Tibial artery (tissue), 4 donors: ENCODE measurements around the gene KCTD1.
A peak's percentile ranks its signal among the peaks of the same experiment; 100 is the strongest.

ENCODE experiments used
- DNase-seq, 2 donors: peaks; one replicate each; pipeline ENCODE4 v3.0.0-alpha.2; 2019
- H3K27ac ChIP-seq, 2 donors: fragments of 200-600 bp; sonication (generic) in 1 of 2; 1 replicate in 1 of 2; 2 replicates in 1 of 2; pipeline ENCODE4 v1.5.1; 2018 to 2019; ENCODE audit warnings: mild to moderate bottlenecking in 1 of 2
- H3K27me3 ChIP-seq, 2 donors: fragments of 200-600 bp; sonication (generic) in 1 of 2; one replicate each; pipeline versions ENCODE4 v1.5.1 to v1.6.0; 2016 to 2019
- H3K36me3 ChIP-seq, 3 donors: fragments of 200-600 bp; sonication (generic) in 2 of 3; one replicate each; pipeline ENCODE4 v1.5.1; 2016 to 2019; ENCODE audit warnings: mild to moderate bottlenecking in 2 of 3
- H3K4me1 ChIP-seq, 4 donors: fragments of 200-600 bp; sonication (generic) in 2 of 4; 1 replicate in 3 of 4; 2 replicates in 1 of 4; pipeline ENCODE4 v1.5.1; 2016 to 2019
- H3K4me3 ChIP-seq, 2 donors: fragments of 200-600 bp; sonication (generic) in 1 of 2; 1 replicate in 1 of 2; 2 replicates in 1 of 2; pipeline ENCODE4 v1.5.1; 2018 to 2019; ENCODE audit warnings: mild to moderate bottlenecking in 2 of 2
- H3K9me3 ChIP-seq, 3 donors: fragments of 200-600 bp; sonication (generic) in 1 of 3; one replicate each; pipeline ENCODE4 v1.5.1; 2016 to 2019
- intact Hi-C: fragments of 100-400 bp; cut with DNase I; formaldehyde crosslinking; loops from one replicate; pipeline ENCODE4 v1.15.0; 2023; ENCODE audit warnings: low total_unique reads
- TF ChIP-seq, protein P1 (sequence below), 2 experiments: fragments of 200-600 bp in 1 of 2; fragments of 450-650 bp in 1 of 2; IDR thresholded peaks; one replicate each; pipeline ENCODE4 v1.5.1; 2017 to 2019; ENCODE audit warnings: antibody characterized with exemption in 2 of 2, mild to moderate bottlenecking in 1 of 2, moderate library complexity in 1 of 2

The KCTD1 gene

DNA sequence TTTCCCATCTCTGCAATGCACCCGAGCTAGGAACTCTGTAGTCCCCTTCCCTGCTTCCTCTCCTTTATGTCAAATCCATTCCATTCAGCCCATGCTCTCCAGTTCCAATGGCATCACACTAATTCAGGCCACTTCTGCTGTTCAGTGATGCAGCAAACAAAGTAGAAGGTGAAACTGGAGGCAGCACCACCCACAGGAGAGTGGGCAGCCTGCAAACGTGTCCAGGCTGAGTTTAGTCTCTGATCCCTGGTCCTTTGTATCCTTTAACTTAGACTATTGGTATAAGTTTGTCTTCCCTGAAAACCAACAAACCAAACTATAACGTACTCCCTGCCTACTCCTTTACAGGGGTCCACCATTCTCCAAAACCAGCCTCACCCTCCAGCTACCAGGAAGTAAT is 14.7 kb upstream of the KCTD1 start:
- no peak for DNase-seq
- Histone ChIP-seq H3K4me1 (no peaks in the 10 kb centered on the region), H3K9me3 (no peaks in the 10 kb centered on the region), H3K4me3 (no peak overlapping the region), H3K27ac (no peak overlapping the region), H3K36me3 (no peaks in the 10 kb centered on the region), H3K27me3 (no peaks in the 10 kb centered on the region)
- intact Hi-C loops, result no loop called here
- TF ChIP-seq, protein P1, sequence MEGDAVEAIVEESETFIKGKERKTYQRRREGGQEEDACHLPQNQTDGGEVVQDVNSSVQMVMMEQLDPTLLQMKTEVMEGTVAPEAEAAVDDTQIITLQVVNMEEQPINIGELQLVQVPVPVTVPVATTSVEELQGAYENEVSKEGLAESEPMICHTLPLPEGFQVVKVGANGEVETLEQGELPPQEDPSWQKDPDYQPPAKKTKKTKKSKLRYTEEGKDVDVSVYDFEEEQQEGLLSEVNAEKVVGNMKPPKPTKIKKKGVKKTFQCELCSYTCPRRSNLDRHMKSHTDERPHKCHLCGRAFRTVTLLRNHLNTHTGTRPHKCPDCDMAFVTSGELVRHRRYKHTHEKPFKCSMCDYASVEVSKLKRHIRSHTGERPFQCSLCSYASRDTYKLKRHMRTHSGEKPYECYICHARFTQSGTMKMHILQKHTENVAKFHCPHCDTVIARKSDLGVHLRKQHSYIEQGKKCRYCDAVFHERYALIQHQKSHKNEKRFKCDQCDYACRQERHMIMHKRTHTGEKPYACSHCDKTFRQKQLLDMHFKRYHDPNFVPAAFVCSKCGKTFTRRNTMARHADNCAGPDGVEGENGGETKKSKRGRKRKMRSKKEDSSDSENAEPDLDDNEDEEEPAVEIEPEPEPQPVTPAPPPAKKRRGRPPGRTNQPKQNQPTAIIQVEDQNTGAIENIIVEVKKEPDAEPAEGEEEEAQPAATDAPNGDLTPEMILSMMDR (IDR thresholded peaks at IDR 0.05), result no peak

DNA sequence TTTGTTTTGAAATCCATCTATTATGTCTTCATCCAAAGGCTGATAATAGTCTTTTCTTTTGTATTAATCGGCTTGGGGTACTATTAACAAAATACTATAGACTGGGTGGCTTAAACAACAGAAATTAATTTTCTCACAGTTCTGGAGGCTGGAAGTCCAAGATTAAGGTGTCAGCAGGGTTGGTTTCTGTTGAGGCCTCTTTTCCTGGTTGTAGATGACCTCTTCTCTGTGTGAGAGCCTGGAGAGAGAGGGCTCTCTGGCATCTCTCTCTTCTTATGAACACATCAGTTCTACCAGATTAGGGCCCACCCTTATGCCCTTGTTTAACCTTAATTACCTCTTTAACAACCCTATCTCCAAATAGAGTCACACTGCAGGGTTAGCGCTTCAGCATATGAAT is 14.2 kb upstream of the KCTD1 start:
- H3K36me3 ChIP-seq, result no peaks in the 10 kb centered on the region
- H3K27ac ChIP-seq, result no peak overlapping the region
- no peak overlapping the region for H3K4me3 ChIP-seq
- peaks cover 0 to 2% (median 0%) of the 10 kb centered on the region in 4 donors for H3K4me1 ChIP-seq
- TF ChIP-seq, protein P1 (IDR thresholded peaks at IDR 0.05), result no peak
- intact Hi-C loops, result no loop called here
- H3K9me3 ChIP-seq, result no peaks in the 10 kb centered on the region
- no peaks in the 10 kb centered on the region for H3K27me3 ChIP-seq
- DNase-seq, result no peak

DNA sequence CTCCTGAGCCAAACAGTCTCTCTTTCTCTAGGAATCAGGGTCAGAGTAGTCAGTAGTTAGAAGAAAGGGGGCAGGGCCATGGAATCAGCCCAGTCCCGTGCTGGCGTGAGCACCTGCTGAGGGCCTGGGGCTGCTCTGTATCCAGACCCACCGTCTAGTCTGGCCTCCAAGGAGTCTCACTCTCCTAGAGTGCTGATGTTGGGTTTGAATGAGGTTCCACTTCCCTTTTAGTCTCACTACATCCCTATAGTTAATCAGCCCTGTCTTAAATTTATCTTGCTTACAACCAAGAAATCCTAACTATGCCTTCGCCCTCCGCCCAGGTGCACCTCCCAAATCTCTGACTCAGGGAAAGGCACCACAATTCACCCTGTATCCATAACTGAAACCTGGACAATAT is 13.4 kb upstream of the KCTD1 start:
- no peak for DNase-seq
- Histone ChIP-seq H3K27me3 (no peaks in the 10 kb centered on the region), H3K4me3 (no peak overlapping the region), H3K9me3 (no peaks in the 10 kb centered on the region), H3K36me3 (no peaks in the 10 kb centered on the region), H3K27ac (no peak overlapping the region), H3K4me1 (peaks cover 0 to 10% (median 3%) of the 10 kb centered on the region in 4 donors)
- TF ChIP-seq, protein P1 (IDR thresholded peaks at IDR 0.05), result no peak
- intact Hi-C loops, result no loop called here

DNA sequence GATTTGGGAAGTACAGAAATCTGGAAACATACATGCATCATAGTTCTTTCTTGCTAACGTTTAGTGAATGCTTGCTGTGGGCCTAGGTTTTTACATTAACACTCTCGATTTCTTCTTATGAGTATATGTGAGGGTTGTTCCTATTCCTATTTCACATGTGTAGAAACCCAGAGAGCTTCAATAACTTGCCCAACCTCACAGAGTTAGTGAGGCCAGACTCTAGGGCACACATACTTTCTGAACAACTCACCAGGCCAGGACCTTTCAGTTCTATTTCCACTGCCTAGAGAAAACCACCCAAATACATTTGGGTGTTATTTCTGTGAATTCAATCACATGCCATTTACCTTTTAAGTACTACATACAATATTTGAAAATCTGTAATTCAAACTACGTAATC is 8.2 kb upstream of the KCTD1 start:
- intact Hi-C loops, result no loop called here

DNA sequence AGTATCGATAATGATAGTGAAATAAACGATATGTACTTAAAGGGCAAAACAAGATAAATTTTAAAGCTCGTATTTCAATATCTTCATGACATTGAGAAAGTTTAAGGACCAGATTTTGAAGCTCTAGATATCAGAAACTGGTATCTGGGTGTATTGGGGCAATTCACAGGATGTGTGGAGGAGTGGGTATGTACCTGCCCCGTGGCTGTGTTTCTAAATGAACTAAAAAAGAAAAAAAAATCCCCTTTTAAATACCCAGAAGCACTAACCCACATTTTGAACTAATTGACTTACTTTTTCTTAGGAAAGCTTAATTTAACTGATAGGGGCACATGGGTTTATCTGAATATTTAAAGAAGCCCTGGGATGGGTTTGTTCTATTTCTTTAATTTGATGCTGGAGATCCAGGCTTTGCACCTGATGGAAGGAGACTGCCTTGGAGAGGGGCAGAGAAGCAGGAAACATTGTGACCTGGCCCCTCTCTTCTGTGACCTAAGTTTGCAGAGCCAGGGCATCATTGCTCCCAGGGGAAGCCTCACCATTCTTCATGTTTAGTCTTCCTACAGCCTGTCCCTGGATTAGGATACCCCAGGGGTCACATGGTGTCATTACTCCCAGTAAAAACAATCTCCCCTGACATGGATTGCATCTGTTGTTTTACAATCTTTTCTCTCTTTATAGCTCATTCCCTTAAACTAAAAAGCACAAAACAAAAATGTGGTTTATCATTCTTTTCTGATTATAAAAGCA is 7.6 kb upstream of the KCTD1 start:
- intact Hi-C loops, result no loop called here
- Histone ChIP-seq H3K36me3 (no peaks in the 10 kb centered on the region), H3K9me3 (no peaks in the 10 kb centered on the region), H3K4me3 (no peak overlapping the region), H3K4me1 (peaks cover 0 to 32% (median 13%) of the 10 kb centered on the region in 4 donors), H3K27ac (peak overlapping the region; percentile 61 to 73), H3K27me3 (no peaks in the 10 kb centered on the region)
- TF ChIP-seq, protein P1 (IDR thresholded peaks at IDR 0.05), result no peak
- no peak for DNase-seq

More for the DNA sequence above, 8.2 kb upstream of the KCTD1 start:
- H3K9me3 ChIP-seq, result no peaks in the 10 kb centered on the region
- H3K27ac ChIP-seq, result peak overlapping the region; percentile 61 to 73
- no peaks in the 10 kb centered on the region for H3K36me3 ChIP-seq
- H3K27me3 ChIP-seq, result no peaks in the 10 kb centered on the region
- no peak for DNase-seq
- TF ChIP-seq, protein P1 (IDR thresholded peaks at IDR 0.05), result no peak
- no peak overlapping the region for H3K4me3 ChIP-seq
- peaks cover 0 to 26% (median 12%) of the 10 kb centered on the region in 4 donors for H3K4me1 ChIP-seq
